Keratinocyte (primary cell): Measurements from ENCODE around the gene TFF1. TPM values are rescaled to one million over a fixed set of nuclear protein-coding genes. Genes with fewer than 3 reads are reported as not detected.

Experiments
- DNase-seq: peaks from one replicate; pipeline ENCODE4 v3.0.0-alpha.2; 2011; ENCODE audit warnings: low read depth, missing footprints, low spot score
- FAIRE-seq: peaks from 2 replicates; lab custom pipeline; 2011; peaks lifted over from hg19 to GRCh38; lab: Jason Lieb, UNC
- H2AFZ ChIP-seq: 2 replicates; pipeline ENCODE4 v1.6.0; 2012; ENCODE audit warnings: low read length, control low read depth, inconsistent platforms; ENCODE audit not compliant: control insufficient read depth
- H3K27ac ChIP-seq: 2 replicates; pipeline ENCODE4 v1.5.1; 2011; ENCODE audit warnings: low read length; ENCODE audit not compliant: control insufficient read depth, insufficient read depth
- H3K27me3 ChIP-seq: 3 replicates; pipeline ENCODE4 v1.6.0; 2011; ENCODE audit warnings: low read length; ENCODE audit not compliant: control insufficient read depth, insufficient read depth; ENCODE audit errors: extremely low read depth
- H3K36me3 ChIP-seq, 2 experiments: 2 replicates in 1 of 2; 3 replicates in 1 of 2; pipeline ENCODE4 v1.5.1; 2011; ENCODE audit warnings: low read length in 2 of 2, mild to moderate bottlenecking in 1 of 2; ENCODE audit not compliant: control insufficient read depth in 2 of 2, insufficient read depth in 2 of 2; ENCODE audit errors: extremely low read depth in 1 of 2
- H3K4me1 ChIP-seq: 3 replicates; pipeline ENCODE4 v1.5.1; 2011; ENCODE audit warnings: low read length; ENCODE audit not compliant: control insufficient read depth, insufficient read depth; ENCODE audit errors: extremely low read depth
- H3K4me2 ChIP-seq: 3 replicates; pipeline ENCODE4 v1.6.0; 2011; ENCODE audit warnings: low read depth, low read length; ENCODE audit not compliant: control insufficient read depth, insufficient read depth; ENCODE audit errors: extremely low read depth
- H3K4me3 ChIP-seq, 3 experiments: fragments of 200-600 bp in 1 of 3; sonication (generic) in 1 of 3; 2 replicates in 2 of 3; 3 replicates in 1 of 3; pipeline ENCODE4 v1.5.1; 2011 to 2016; ENCODE audit warnings: low read length in 3 of 3, mild to moderate bottlenecking in 3 of 3, control low read depth in 2 of 3, inconsistent platforms in 1 of 3, low read depth in 1 of 3, mixed read lengths in 1 of 3, mixed run types in 1 of 3, moderate library complexity in 1 of 3; ENCODE audit not compliant: control insufficient read depth in 2 of 3, insufficient read depth in 2 of 3; ENCODE audit errors: extremely low read depth in 1 of 3
- H3K79me2 ChIP-seq: 2 replicates; pipeline ENCODE4 v1.6.0; 2012; ENCODE audit warnings: low read length; ENCODE audit not compliant: control insufficient read depth, insufficient read depth
- H3K9ac ChIP-seq: 3 replicates; pipeline ENCODE4 v1.6.0; 2011; ENCODE audit warnings: low read length; ENCODE audit not compliant: control insufficient read depth, insufficient read depth; ENCODE audit errors: extremely low read depth
- H3K9me1 ChIP-seq: 3 replicates; pipeline ENCODE4 v1.6.0; 2011; ENCODE audit warnings: low read length; ENCODE audit not compliant: control insufficient read depth, insufficient read depth; ENCODE audit errors: extremely low read depth
- H3K9me3 ChIP-seq: 2 replicates; pipeline ENCODE4 v1.5.1; 2012; ENCODE audit warnings: low read depth, low read length; ENCODE audit not compliant: control insufficient read depth
- H4K20me1 ChIP-seq: 3 replicates; pipeline ENCODE4 v1.6.0; 2011; ENCODE audit warnings: low read length; ENCODE audit not compliant: control insufficient read depth, insufficient read depth; ENCODE audit errors: extremely low read depth
- EZH2 ChIP-seq: IDR thresholded peaks from one replicate; pipeline ENCODE4 v1.6.1; 2012; ENCODE audit warnings: inconsistent platforms, mild to moderate bottlenecking, low read length, moderate library complexity
- dilution Hi-C: fragments of 300-500 bp; cut with MboI; formaldehyde crosslinking; loops from one replicate; pipeline ENCODE4 v1.7.0; 2020; ENCODE audit warnings: low sequenced_read_pairs; ENCODE audit not compliant: extremely low pct_ligation_motif_present
- polyA plus RNA-seq, 5 experiments: library from polyadenylated mRNA; depleted of rRNA in 3 of 5; stranded (reverse) in 3 of 5; stranded (forward) in 1 of 5; unstranded in 1 of 5; fragments of >200 nt; gene quantifications; 1 replicate in 1 of 5; 2 replicates in 3 of 5; 3 replicates in 1 of 5; pipeline versions ENCODE4 v1.2.1 to v1.2.3, GENCODE V29; 2011 to 2012; ENCODE audit warnings: missing spikeins in 2 of 5, low read depth in 1 of 5, low replicate concordance in 1 of 5
- TF ChIP-seq, protein P1 (sequence below), 3 experiments: IDR thresholded peaks in 1 of 3; conservative IDR thresholded peaks in 1 of 3; optimal IDR thresholded peaks in 1 of 3; 2 replicates in 2 of 3; 3 replicates in 1 of 3; pipeline versions ENCODE3 to v1.5.1; 2011; ENCODE audit warnings: low read length in 3 of 3, mild to moderate bottlenecking in 3 of 3, moderate library complexity in 2 of 3, control low read depth in 1 of 3, inconsistent platforms in 1 of 3; ENCODE audit not compliant: insufficient read depth in 2 of 3; ENCODE audit errors: extremely low read depth in 1 of 3

The TFF1 gene
- polyA plus RNA-seq, 1 donor (not counting 4 experiments of a cell fraction or from before 2014, with no cell fraction given): not detected

DNA sequence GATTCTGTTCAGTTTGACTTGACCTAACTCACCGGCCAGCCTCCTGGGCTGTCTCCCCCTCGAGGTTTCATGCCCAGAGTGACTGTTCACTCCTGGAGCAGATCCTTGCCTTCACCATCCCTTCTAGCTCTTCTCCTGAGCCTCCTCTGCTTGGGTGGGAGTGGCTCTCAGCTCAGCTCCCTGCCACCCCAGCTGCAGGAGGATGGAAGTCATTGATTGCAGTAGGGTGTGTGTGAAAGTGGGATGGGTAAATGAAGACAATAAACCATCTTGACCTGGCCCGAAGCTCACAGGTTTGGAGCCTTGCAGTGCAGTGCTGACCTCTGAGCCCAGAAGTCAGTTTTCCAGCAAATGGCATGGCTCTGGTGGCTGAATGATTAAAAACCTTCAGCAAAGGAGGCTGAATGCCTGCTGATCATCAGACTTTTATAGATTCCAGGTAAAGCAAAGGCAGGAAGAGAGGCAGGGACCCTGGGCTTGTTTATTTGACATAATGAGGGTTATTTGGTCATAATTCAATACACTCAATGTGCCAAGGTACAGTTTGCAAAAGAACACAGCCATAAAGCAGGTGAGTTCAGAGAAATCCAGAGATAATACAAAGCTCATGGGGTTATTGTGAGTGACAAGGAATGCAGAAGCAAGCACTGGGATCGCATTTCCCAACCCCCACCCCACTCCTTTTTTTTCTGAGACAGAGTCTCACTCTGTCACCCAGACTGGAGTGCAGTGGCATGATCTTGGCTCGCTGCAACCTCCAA is 33.6 kb downstream of the TFF1 start:
- no peak for FAIRE-seq
- dilution Hi-C loops: no loop called here
- H3K9me3 ChIP-seq: no peaks in the 10 kb centered on the region

DNA sequence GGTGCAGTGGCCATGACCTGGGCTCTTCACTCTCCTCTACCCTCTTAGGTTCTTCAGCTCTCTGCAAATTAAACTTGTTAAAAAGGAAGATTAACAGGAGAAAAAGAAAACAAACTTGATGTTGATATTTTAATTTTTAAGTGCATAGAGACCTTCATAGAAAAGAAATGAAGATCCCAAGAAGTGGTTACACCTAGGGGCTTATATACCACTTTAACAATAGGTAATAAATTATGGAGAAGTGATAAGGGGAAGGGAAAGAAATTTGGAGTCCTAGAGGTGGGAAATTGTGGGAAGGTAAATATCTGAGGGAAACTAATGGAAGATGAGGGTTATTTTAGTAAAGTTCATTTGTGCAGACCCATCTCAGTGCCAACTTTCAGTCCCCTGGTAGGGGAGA is 34.7 kb downstream of the TFF1 start:
- Histone ChIP-seq H3K36me3 (no peaks in the 10 kb centered on the region), H3K9me3 (no peaks in the 10 kb centered on the region), H3K9ac (no peak overlapping the region), H3K27me3 (peaks cover 15% of the 10 kb centered on the region), H2AFZ (no peak overlapping the region), H3K27ac (no peak overlapping the region), H3K4me3 (no peak overlapping the region), H3K9me1 (no peaks in the 10 kb centered on the region), H3K79me2 (no peaks in the 10 kb centered on the region), H3K4me1 (no peaks in the 10 kb centered on the region), H3K4me2 (no peak overlapping the region), H4K20me1 (no peaks in the 10 kb centered on the region)
- dilution Hi-C loops: no loop called here
- DNase-seq (no peak), FAIRE-seq (no peak)
- TF ChIP-seq, protein P1, sequence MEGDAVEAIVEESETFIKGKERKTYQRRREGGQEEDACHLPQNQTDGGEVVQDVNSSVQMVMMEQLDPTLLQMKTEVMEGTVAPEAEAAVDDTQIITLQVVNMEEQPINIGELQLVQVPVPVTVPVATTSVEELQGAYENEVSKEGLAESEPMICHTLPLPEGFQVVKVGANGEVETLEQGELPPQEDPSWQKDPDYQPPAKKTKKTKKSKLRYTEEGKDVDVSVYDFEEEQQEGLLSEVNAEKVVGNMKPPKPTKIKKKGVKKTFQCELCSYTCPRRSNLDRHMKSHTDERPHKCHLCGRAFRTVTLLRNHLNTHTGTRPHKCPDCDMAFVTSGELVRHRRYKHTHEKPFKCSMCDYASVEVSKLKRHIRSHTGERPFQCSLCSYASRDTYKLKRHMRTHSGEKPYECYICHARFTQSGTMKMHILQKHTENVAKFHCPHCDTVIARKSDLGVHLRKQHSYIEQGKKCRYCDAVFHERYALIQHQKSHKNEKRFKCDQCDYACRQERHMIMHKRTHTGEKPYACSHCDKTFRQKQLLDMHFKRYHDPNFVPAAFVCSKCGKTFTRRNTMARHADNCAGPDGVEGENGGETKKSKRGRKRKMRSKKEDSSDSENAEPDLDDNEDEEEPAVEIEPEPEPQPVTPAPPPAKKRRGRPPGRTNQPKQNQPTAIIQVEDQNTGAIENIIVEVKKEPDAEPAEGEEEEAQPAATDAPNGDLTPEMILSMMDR (optimal IDR thresholded peaks at IDR 0.05 in 1 of 3, IDR thresholded peaks at IDR 0.05 in 1 of 3, conservative IDR thresholded peaks at IDR 0.05 in 1 of 3; ENCODE audit: extremely low read depth in 1 of 3, insufficient read depth in 2 of 3, low read length in 3 of 3): no peak
- TF ChIP-seq EZH2: no peak

More for the DNA sequence above, 33.6 kb downstream of the TFF1 start:
- DNase-seq: no peak
- TF ChIP-seq EZH2: no peak
- TF ChIP-seq, protein P1 (optimal IDR thresholded peaks at IDR 0.05 in 1 of 3, IDR thresholded peaks at IDR 0.05 in 1 of 3, conservative IDR thresholded peaks at IDR 0.05 in 1 of 3; ENCODE audit: extremely low read depth in 1 of 3, insufficient read depth in 2 of 3, low read length in 3 of 3): no peak
- H3K9me1 ChIP-seq: no peaks in the 10 kb centered on the region
- no peaks in the 10 kb centered on the region for H4K20me1 ChIP-seq
- H3K9ac ChIP-seq: no peak overlapping the region
- no peaks in the 10 kb centered on the region for H3K36me3 ChIP-seq
- peaks cover 15% of the 10 kb centered on the region for H3K27me3 ChIP-seq
- no peaks in the 10 kb centered on the region for H3K79me2 ChIP-seq
- no peaks in the 10 kb centered on the region for H3K4me1 ChIP-seq
- H3K4me3 ChIP-seq: no peak overlapping the region
- H3K27ac ChIP-seq: no peak overlapping the region
- no peak overlapping the region for H3K4me2 ChIP-seq
- H2AFZ ChIP-seq: no peak overlapping the region
